Fibroblast of peridontal ligament (primary cell): ENCODE results near the gene OTOGL.
"Not testable (repeated sequence)": the region's sequence is repeated elsewhere in the genome, so short reads cannot be mapped to it uniquely, and the experiment has no call there.

Source experiments
- DNase-seq: peaks from one replicate; pipeline ENCODE4 v3.0.0-alpha.2; 2010; ENCODE audit errors: extremely low read depth

The OTOGL gene

DNA sequence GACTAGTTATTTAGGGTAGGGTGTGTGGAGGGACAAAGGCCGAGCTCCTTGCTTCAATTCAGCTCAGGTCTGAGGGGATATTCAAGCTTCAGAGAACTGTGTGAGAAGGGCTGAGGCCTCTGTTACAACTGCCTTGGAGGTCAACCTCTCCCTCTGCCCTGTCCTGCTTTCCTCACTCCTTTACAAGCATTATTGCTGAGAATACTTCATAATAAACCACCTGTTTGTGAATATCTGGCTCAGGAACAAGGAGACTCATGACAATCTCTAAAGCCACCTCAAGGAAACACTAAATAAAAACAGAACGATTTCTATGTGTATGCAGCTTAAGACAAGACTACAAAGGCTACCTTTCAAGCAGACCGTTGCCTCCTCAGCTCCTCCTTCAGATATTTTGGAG, 21.7 kb downstream of the OTOGL start:
- no peak for DNase-seq

- peak; percentile 7 for DNase-seq
These were observed 22.3 kb downstream of the OTOGL start for GRCh38 chr12:80121661-80122060.

DNA sequence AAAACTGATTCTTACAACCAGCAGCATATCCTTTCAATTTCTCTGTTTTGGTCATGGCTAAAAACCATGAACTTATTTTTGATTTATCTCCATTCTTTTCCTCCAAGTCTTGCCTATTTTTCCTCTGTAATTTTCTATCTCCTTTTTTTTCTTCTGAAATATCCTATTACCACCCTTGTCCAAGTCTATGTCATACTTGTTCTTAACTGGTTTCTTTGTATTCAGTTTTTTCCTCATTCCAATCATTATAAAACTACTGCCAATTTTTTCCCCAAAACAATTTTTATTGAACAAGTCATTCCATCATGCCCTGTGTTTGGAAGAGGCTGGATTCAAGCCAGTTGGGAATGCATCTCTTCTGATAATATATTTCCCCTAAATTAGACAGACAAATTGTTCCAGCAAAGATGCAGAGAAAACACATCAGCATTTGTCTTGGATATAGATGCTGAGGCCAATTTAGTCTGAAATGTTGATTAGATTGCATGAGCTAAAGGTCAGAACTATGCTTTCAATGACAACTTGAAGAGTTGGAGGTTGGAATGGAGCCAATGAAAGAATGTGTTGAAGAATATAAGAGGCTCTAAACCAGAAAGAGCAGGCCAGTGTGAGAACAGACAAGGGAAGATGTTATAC, 30.7 kb downstream of the OTOGL start:
- peak; percentile 90 for DNase-seq

DNA sequence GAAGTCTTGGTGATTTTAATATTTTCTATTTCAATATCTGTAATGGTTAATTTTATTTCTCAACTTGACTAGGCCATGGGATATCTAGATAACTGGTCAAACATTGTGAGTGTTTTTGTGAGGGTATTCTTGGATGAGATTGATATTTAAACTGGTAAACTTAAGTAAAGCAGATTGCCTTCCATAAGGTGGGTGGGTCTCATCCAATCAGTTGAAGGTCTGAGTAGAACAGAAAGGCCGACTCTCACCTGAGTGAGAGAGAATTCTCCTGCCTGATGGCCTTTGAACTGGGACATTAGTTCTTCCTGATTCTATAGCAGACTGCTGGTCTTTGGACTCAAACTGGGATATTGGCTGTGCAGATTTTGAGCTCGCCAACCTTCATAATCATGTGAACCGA, 36.3 kb downstream of the OTOGL start:
- DNase-seq = no peak

- DNase-seq = no peak
These were observed 40.7 kb downstream of the OTOGL start for GRCh38 chr12:80140005-80140404.

- no peak for DNase-seq
These were observed 43.3 kb downstream of the OTOGL start for GRCh38 chr12:80142640-80143039.

DNA sequence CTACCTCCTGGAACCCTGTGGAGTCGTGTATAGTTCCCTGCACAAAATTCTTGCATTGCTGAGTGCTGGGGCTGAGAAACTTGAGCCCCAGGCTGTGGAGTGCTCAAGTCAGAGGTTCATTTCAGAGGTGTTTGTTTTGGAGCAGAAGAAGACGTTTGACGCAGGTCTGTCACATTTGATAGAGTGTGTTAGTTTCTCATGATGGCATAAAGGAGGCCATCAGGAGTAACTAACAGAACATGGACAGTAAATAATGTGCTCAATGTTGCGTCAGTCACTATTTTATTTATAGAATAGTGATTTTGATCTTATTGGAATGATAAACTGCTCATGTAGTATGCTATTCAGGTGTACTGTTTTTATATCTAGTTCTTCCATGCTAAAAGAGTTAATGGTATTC, 44.2 kb downstream of the OTOGL start:
- no peak for DNase-seq

DNA sequence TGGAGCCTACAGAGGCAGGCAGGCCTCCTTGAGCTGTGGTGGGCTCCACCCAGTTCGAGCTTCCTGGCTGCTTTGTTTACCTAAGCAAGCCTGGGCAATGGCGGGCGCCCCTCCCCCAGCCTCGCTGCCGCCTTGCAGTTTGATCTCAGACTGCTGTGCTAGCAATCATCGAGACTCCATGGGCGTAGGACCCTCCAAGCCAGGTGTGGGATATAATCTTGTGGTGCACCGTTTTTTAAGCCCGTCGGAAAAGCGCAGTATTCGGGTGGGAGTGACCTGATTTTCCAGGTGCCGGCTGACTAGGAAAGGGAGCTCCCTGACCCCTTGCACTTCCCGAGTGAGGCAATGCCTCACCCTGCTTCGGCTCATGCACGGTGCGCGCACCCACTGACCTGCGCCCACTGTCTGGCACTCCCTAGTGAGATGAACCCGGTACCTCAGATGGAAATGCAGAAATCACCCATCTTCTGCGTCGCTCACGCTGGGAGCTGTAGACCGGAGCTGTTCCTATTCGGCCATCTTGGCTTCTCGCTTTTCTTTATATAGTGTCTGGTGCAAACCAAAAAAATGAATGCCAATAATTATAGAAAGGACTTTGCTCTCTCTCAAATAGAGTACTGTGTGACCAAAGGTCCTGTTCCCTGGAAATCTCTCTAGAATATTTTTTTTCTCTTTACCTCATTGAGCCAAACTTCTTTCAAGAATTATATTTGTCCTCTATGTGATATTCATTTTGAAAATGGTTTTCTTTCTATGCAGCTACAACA, 50.4 kb downstream of the OTOGL start:
- not testable (repeated sequence) for DNase-seq

- no peak for DNase-seq
These were observed 51.8 kb downstream of the OTOGL start for GRCh38 chr12:80151131-80151530.

- DNase-seq = peak; percentile 51
These were observed 54.9 kb downstream of the OTOGL start for GRCh38 chr12:80154261-80154660.

DNA sequence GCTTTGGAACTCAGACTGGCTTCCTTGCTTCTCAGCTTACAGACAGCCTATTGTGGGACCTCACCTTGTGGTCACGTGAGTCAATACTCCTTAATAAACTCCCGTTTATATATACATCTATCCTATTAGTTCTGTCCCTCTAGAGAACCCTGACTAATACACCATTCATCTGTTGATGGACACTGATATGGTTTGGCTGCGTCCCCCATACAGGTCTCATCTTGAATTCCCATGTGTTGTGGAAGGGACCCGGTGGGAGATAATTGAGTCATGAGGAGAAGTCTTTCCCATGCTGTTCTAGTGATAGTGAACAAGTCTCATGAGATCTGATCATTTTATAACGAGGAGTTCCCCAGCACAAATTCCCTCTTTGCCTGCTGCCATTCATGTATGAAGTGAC, 57.0 kb downstream of the OTOGL start:
- DNase-seq = no peak

GRCh38 chr12:80157645-80158044, 58.3 kb downstream of the OTOGL start:
- DNase-seq = peak; percentile 26

DNA sequence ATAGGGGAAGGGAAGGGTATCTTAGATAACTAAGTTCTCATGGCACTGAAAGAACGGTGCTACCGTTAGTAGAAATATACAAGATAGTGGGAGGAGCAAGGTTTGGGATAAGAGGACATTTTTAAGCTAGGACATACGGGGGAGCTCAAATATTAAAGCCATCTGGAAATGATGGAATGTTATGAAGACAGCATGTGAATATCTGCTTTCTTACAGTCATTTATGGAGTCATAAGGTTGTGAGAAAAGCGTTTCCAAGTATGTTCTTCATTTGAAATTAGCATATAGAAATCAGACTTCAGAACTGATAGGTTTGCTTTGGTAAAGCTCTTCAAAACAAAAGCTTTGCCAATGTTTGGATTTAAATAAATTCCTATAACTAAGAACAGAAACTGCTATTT, 62.3 kb downstream of the OTOGL start:
- peak; percentile 72 for DNase-seq

GRCh38 chr12:80162177-80162576, 62.8 kb downstream of the OTOGL start:
- DNase-seq = no peak

- no peak for DNase-seq
These were observed 66.4 kb downstream of the OTOGL start for GRCh38 chr12:80165746-80166145.

DNA sequence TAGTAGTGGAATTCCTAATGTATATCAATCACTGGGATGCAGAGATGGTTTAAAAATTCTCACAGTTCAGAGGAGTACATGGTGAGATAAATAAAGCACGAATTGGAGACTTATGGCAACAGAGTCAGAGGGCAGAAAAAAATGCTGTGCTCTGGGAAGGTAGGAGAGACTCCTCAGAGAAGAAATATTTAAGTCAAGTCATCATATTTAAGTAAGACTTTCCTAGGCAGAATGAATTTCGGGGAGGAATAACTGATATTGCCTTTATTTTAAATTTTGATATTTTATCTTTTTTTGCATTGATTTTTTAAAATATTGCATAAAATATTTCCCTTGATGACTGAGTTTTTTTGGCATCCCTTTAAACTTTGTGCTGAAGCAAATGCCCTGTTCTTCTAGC, 67.4 kb downstream of the OTOGL start:
- DNase-seq = no peak

DNA sequence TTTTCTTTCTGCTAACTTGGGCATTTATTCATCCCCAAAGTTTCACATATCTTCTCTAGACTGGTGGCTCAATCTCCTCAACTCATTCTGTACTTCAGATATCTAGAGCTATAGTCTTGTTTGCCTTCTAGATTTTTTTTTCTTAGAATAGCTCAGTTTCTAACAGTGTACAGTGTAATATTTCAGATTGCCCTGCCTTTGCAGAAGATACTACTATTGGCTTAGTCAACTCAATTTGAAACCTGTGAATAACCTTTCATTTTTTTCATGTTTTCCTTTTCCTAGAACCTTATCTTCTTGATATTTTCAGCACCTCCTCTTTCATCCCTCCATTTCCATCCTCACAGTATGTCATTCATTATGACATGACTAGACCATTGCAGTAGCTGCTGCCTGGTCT, 69.6 kb downstream of the OTOGL start:
- DNase-seq = no peak

DNA sequence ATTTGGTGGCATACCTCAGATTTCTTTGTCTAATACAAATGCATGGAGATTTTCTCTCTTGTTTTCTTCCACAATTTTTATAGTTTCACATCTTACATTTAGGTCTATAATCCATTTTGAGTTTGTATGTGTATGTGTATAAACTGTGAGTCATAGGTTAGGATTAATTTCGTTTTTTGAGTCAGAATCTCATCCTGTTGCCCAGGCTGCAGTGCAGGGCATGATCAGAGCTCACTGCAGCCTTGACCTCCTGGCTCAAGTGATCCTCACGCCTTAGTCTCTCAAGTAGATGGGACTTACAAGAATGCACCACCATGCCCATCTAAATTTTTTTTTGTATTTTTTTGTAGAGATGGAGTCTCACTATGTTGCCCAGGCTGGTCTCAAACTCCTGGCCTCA, 71.6 kb downstream of the OTOGL start:
- DNase-seq = no peak

- no peak for DNase-seq
These were observed 73.9 kb downstream of the OTOGL start for GRCh38 chr12:80173083-80173864.

DNA sequence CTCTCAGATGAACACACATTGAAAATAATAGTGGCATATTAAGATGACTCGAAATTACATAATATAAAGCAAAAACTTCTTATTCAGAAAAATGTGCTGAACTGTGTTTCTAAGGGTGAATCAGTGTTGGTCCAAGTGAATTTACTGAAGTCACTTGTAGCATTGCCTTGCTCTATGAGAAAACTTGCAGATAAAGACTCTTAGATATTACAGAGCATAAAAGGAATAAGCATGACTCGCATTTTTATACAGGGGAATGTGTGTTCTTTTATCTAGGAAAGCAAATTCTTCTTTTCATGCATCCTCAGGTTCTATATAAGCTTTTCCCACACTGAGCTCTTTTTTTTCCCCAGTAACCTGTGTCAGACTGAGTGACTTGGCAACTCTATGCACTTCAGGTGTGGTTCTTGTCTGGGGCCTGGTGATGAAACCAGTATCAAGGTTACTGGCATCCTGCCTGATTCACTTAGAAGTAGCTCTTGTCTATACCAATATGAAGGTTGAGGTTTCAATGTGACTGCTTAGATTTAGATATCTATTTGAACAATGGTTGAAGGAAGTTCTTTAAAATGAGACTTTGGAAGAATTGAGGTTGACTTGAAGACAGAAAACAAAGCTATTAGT, 76.1 kb downstream of the OTOGL start:
- DNase-seq = no peak

DNA sequence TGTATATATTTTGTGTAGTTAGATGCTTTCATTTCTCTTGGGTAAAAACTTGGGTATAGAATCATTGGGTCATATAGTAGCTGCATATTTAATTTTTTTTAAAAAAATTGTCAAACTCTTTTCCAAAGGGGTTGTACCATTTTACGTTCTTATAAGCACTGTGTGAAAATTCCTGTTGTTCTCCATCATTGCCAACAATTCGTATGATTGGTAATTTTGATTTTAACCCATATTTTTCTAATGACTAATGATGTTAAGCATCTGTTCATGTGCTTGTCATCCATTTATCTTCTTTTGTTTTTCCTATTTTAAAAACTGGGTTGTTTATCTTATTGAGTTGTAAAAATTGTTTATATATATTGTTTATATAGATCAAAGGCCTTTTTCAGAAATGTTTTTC, 77.4 kb downstream of the OTOGL start:
- no peak for DNase-seq

- DNase-seq = no peak
These were observed 79.5 kb downstream of the OTOGL start for GRCh38 chr12:80178846-80179245.
